ENCODE results near the gene MRPL4. TPM values are rescaled to one million over a fixed set of nuclear protein-coding genes. Genes with fewer than 3 reads are reported as not detected.

MRPL4 gene
- total and polyA plus RNA-seq, 2 experiments from 2014 or later = 92.0 to 171 TPM

Small RNA genes lying within 50 kb of the gene (microRNA-seq; reads per million reads assigned to microRNA genes)
- gene MIR4322 = not detected

Small RNA genes lying within 50 kb of the gene (small RNA-seq; reads per million reads assigned to genes)
- gene AC011511.1 (ENCODE audit: low replicate concordance) = not detected
- gene MIR4322 (ENCODE audit: low replicate concordance) = not detected

Other genes with a start within 250 kb of the MRPL4 start
- gene COL5A3, start 241.7 kb upstream of the MRPL4 start, total RNA-seq (2014; rRNA removed; shearing (Covaris generic)) = 1.0 and 1.3 TPM in 2 replicates
- 0.89 and 1.2 TPM in 2 replicates for gene COL5A3, start 241.7 kb upstream of the MRPL4 start, polyA plus RNA-seq (2016; fragmentation: Nextera tagmentation; extraction: Ambion mirVana)
- gene RDH8, start 238.7 kb upstream of the MRPL4 start, total RNA-seq (2014; rRNA removed; shearing (Covaris generic)) = not detected in 2 replicates
- not detected in 2 replicates for gene RDH8, start 238.7 kb upstream of the MRPL4 start, polyA plus RNA-seq (2016; fragmentation: Nextera tagmentation; extraction: Ambion mirVana)
- gene SHFL, start 165.9 kb upstream of the MRPL4 start, total RNA-seq (2014; rRNA removed; shearing (Covaris generic)) = 21.9 and 31.7 TPM in 2 replicates
- 32.1 and 33.6 TPM in 2 replicates for gene SHFL, start 165.9 kb upstream of the MRPL4 start, polyA plus RNA-seq (2016; fragmentation: Nextera tagmentation; extraction: Ambion mirVana)
- not detected in 2 replicates for gene ANGPTL6, start 149.5 kb upstream of the MRPL4 start, total RNA-seq (2014; rRNA removed; shearing (Covaris generic))
- 0.17 TPM in 1 of 2 replicates, not detected in the other for gene ANGPTL6, start 149.5 kb upstream of the MRPL4 start, polyA plus RNA-seq (2016; fragmentation: Nextera tagmentation; extraction: Ambion mirVana)
- 56.5 and 71.8 TPM in 2 replicates for gene PPAN, start 145.9 kb upstream of the MRPL4 start, total RNA-seq (2014; rRNA removed; shearing (Covaris generic))
- 76.9 and 81.9 TPM in 2 replicates for gene PPAN, start 145.9 kb upstream of the MRPL4 start, polyA plus RNA-seq (2016; fragmentation: Nextera tagmentation; extraction: Ambion mirVana)
- 1.2 and 4.0 TPM in 2 replicates for gene P2RY11, start 140.5 kb upstream of the MRPL4 start, total RNA-seq (2014; rRNA removed; shearing (Covaris generic))
- gene P2RY11, start 140.5 kb upstream of the MRPL4 start, polyA plus RNA-seq (2016; fragmentation: Nextera tagmentation; extraction: Ambion mirVana) = 3.4 and 4.3 TPM in 2 replicates
- gene EIF3G, start 132.3 kb upstream of the MRPL4 start, total RNA-seq (2014; rRNA removed; shearing (Covaris generic)) = 299 and 328 TPM in 2 replicates
- 238 and 244 TPM in 2 replicates for gene EIF3G, start 132.3 kb upstream of the MRPL4 start, polyA plus RNA-seq (2016; fragmentation: Nextera tagmentation; extraction: Ambion mirVana)
- 224 and 238 TPM in 2 replicates for gene DNMT1, start 57.3 kb upstream of the MRPL4 start, total RNA-seq (2014; rRNA removed; shearing (Covaris generic))
- gene DNMT1, start 57.3 kb upstream of the MRPL4 start, polyA plus RNA-seq (2016; fragmentation: Nextera tagmentation; extraction: Ambion mirVana) = 589 and 593 TPM in 2 replicates
- gene S1PR2, start 20.9 kb upstream of the MRPL4 start, total RNA-seq (2014; rRNA removed; shearing (Covaris generic)) = 13.2 and 13.9 TPM in 2 replicates
- gene S1PR2, start 20.9 kb upstream of the MRPL4 start, polyA plus RNA-seq (2016; fragmentation: Nextera tagmentation; extraction: Ambion mirVana) = 8.9 and 9.2 TPM in 2 replicates
- 3.5 and 3.6 TPM in 2 replicates for gene ICAM1, start 18.9 kb downstream of the MRPL4 start, total RNA-seq (2014; rRNA removed; shearing (Covaris generic))
- 1.0 and 1.6 TPM in 2 replicates for gene ICAM1, start 18.9 kb downstream of the MRPL4 start, polyA plus RNA-seq (2016; fragmentation: Nextera tagmentation; extraction: Ambion mirVana)
- gene ICAM4, start 34.7 kb downstream of the MRPL4 start, total RNA-seq (2014; rRNA removed; shearing (Covaris generic)) = 1.0 and 3.8 TPM in 2 replicates
- gene ICAM4, start 34.7 kb downstream of the MRPL4 start, polyA plus RNA-seq (2016; fragmentation: Nextera tagmentation; extraction: Ambion mirVana) = 0.81 and 0.96 TPM in 2 replicates
- gene ICAM5, start 37.7 kb downstream of the MRPL4 start, total RNA-seq (2014; rRNA removed; shearing (Covaris generic)) = 2.7 and 4.6 TPM in 2 replicates
- 0.47 and 0.78 TPM in 2 replicates for gene ICAM5, start 37.7 kb downstream of the MRPL4 start, polyA plus RNA-seq (2016; fragmentation: Nextera tagmentation; extraction: Ambion mirVana)
- gene ZGLP1, start 57.6 kb downstream of the MRPL4 start, total RNA-seq (2014; rRNA removed; shearing (Covaris generic)) = 1.5 and 4.7 TPM in 2 replicates
- gene ZGLP1, start 57.6 kb downstream of the MRPL4 start, polyA plus RNA-seq (2016; fragmentation: Nextera tagmentation; extraction: Ambion mirVana) = 5.3 and 5.9 TPM in 2 replicates
- 27.3 and 28.7 TPM in 2 replicates for gene FDX2, start 63.8 kb downstream of the MRPL4 start, total RNA-seq (2014; rRNA removed; shearing (Covaris generic))
- gene FDX2, start 63.8 kb downstream of the MRPL4 start, polyA plus RNA-seq (2016; fragmentation: Nextera tagmentation; extraction: Ambion mirVana) = 29.7 and 35.0 TPM in 2 replicates
- gene RAVER1, start 81.3 kb downstream of the MRPL4 start, total RNA-seq (2014; rRNA removed; shearing (Covaris generic)) = 88.3 and 96.7 TPM in 2 replicates
- gene RAVER1, start 81.3 kb downstream of the MRPL4 start, polyA plus RNA-seq (2016; fragmentation: Nextera tagmentation; extraction: Ambion mirVana) = 23.6 and 25.5 TPM in 2 replicates
- gene ICAM3, start 87.4 kb downstream of the MRPL4 start, total RNA-seq (2014; rRNA removed; shearing (Covaris generic)) = 9.6 TPM in 2 replicates
- gene ICAM3, start 87.4 kb downstream of the MRPL4 start, polyA plus RNA-seq (2016; fragmentation: Nextera tagmentation; extraction: Ambion mirVana) = 14.7 and 19.2 TPM in 2 replicates
- gene TYK2, start 128.4 kb downstream of the MRPL4 start, total RNA-seq (2014; rRNA removed; shearing (Covaris generic)) = 22.2 and 29.1 TPM in 2 replicates
- gene TYK2, start 128.4 kb downstream of the MRPL4 start, polyA plus RNA-seq (2016; fragmentation: Nextera tagmentation; extraction: Ambion mirVana) = 30.7 and 35.9 TPM in 2 replicates
- gene CDC37, start 151.3 kb downstream of the MRPL4 start, total RNA-seq (2014; rRNA removed; shearing (Covaris generic)) = 163 and 183 TPM in 2 replicates
- 270 and 280 TPM in 2 replicates for gene CDC37, start 151.3 kb downstream of the MRPL4 start, polyA plus RNA-seq (2016; fragmentation: Nextera tagmentation; extraction: Ambion mirVana)
- 5.2 and 5.4 TPM in 2 replicates for gene PDE4A, start 168.3 kb downstream of the MRPL4 start, total RNA-seq (2014; rRNA removed; shearing (Covaris generic))
- gene PDE4A, start 168.3 kb downstream of the MRPL4 start, polyA plus RNA-seq (2016; fragmentation: Nextera tagmentation; extraction: Ambion mirVana) = 5.2 and 5.4 TPM in 2 replicates